ENCODE data around the gene IL20RA. TPM values are rescaled to one million over a fixed set of nuclear protein-coding genes. Genes with fewer than 3 reads are reported as not detected.

IL20RA gene
- total RNA-seq, 4 donors from 2014 or later = 0.88 to 6.4 (median 4.3) TPM

DNA sequence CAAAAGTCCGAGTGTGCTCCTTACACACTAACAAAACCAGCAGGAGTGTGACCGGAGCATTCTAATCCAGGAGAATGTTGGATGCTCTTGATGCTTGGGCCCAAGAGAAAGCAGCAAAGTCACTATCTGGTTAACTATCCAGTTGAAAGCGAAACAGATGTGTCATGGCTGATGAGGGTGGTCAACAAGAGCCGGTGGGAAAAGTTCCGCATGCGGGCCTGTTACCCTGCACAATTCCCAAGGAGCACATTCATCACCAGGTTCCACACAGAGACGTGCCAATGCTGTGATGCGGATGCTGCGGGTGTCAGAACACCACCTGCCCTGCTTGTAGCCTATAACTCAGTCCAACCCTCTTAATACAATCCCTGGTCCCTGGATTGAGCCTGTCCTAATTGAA lies 38.7 kb downstream of the IL20RA start:
- intact Hi-C loops (cut with DNase I; ENCODE audit: low total_unique reads) = no loop called here
- H3K27me3 ChIP-seq = no peaks in the 10 kb centered on the region
- no peaks in the 10 kb centered on the region for H3K36me3 ChIP-seq
- no peak overlapping the region for H3K4me3 ChIP-seq
- DNase-seq = no peak
- H3K9me3 ChIP-seq = no peaks in the 10 kb centered on the region
- no peaks in the 10 kb centered on the region for H3K4me1 ChIP-seq
- TF ChIP-seq, protein P1, sequence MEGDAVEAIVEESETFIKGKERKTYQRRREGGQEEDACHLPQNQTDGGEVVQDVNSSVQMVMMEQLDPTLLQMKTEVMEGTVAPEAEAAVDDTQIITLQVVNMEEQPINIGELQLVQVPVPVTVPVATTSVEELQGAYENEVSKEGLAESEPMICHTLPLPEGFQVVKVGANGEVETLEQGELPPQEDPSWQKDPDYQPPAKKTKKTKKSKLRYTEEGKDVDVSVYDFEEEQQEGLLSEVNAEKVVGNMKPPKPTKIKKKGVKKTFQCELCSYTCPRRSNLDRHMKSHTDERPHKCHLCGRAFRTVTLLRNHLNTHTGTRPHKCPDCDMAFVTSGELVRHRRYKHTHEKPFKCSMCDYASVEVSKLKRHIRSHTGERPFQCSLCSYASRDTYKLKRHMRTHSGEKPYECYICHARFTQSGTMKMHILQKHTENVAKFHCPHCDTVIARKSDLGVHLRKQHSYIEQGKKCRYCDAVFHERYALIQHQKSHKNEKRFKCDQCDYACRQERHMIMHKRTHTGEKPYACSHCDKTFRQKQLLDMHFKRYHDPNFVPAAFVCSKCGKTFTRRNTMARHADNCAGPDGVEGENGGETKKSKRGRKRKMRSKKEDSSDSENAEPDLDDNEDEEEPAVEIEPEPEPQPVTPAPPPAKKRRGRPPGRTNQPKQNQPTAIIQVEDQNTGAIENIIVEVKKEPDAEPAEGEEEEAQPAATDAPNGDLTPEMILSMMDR (IDR thresholded peaks at IDR 0.05) = no peak
- no peak for TF ChIP-seq POLR2A (IDR thresholded peaks at IDR 0.05)
- no peak overlapping the region for H3K27ac ChIP-seq

DNA sequence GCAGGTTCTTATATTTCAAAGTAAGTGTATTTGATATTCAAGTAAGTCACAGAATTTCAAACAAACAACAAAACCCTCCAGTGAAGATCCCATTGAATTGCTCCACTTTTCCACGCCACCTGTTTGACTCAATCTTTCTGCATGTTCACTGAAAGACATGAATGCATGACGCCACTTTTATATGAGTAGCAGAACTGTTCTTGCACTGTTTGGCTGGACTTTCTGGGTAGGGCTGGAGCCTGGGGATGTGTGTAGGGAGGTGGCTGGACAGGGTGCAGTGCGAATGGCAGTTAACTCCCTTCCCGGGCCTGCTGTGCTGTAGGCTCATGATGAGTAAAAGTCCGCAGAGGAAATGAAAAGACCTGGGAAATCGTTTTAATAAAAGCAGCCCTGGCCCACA lies 39.7 kb downstream of the IL20RA start:
- no peaks in the 10 kb centered on the region for H3K9me3 ChIP-seq
- H3K27ac ChIP-seq = no peak overlapping the region
- TF ChIP-seq, protein P1 (IDR thresholded peaks at IDR 0.05) = no peak
- no peak for TF ChIP-seq POLR2A (IDR thresholded peaks at IDR 0.05)

DNA sequence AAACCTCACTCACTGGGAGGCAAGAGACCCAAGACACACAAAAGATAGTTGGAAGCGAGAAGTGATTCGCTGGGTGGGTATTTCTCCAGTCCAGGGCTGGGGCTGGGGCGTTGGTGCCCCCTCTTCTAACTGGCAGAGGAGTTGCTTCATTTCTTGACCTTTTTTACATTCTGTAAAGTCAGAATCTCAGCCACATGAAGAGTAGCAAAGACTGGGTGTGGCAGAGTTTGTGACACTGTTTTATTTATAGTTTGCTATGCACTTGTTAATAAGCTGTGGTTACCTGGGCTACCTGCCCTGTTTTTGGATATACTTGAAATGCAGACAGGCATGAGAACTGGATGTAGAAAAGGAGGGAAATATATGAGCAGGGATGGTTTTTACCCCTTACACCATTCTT lies 42.3 kb downstream of the IL20RA start:
- H3K4me3 ChIP-seq = no peak overlapping the region
- DNase-seq = no peak
- H3K27me3 ChIP-seq = no peaks in the 10 kb centered on the region
- H3K36me3 ChIP-seq = no peaks in the 10 kb centered on the region
- no peak overlapping the region for H3K27ac ChIP-seq
- H3K4me1 ChIP-seq = no peaks in the 10 kb centered on the region
- TF ChIP-seq, protein P1 (IDR thresholded peaks at IDR 0.05) = no peak
- no peak for TF ChIP-seq POLR2A (IDR thresholded peaks at IDR 0.05)
- intact Hi-C loops (cut with DNase I; ENCODE audit: low total_unique reads) = no loop called here
- H3K9me3 ChIP-seq = no peaks in the 10 kb centered on the region

More for the DNA sequence above, 39.7 kb downstream of the IL20RA start:
- no peaks in the 10 kb centered on the region for H3K36me3 ChIP-seq
- H3K27me3 ChIP-seq = no peaks in the 10 kb centered on the region
- no peaks in the 10 kb centered on the region for H3K4me1 ChIP-seq
- DNase-seq = no peak
- H3K4me3 ChIP-seq = no peak overlapping the region
- intact Hi-C loops (cut with DNase I; ENCODE audit: low total_unique reads) = no loop called here

DNA sequence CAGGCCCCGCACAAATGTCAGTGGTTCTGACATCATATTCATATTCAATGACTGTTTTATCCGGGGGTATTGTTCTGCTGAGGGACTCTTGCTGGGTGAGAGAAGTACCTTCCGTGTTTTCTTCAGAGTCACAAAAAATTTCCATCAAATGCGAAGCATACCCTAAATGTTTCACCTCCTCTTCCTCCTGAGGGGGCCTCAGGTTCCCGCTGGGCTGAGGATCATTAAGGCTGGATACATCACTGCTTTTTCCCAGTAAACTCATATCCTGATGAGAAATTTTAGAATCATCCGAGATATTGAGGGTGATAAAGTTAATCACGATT lies 42.8 kb downstream of the IL20RA start:
- Histone ChIP-seq H3K4me3 (no peak overlapping the region), H3K4me1 (no peaks in the 10 kb centered on the region), H3K27ac (no peak overlapping the region), H3K27me3 (no peaks in the 10 kb centered on the region), H3K36me3 (no peaks in the 10 kb centered on the region), H3K9me3 (no peaks in the 10 kb centered on the region)
- TF ChIP-seq POLR2A (IDR thresholded peaks at IDR 0.05) = no peak
- TF ChIP-seq, protein P1 (IDR thresholded peaks at IDR 0.05) = no peak
- no peak for DNase-seq
- intact Hi-C loops (cut with DNase I; ENCODE audit: low total_unique reads) = no loop called here

DNA sequence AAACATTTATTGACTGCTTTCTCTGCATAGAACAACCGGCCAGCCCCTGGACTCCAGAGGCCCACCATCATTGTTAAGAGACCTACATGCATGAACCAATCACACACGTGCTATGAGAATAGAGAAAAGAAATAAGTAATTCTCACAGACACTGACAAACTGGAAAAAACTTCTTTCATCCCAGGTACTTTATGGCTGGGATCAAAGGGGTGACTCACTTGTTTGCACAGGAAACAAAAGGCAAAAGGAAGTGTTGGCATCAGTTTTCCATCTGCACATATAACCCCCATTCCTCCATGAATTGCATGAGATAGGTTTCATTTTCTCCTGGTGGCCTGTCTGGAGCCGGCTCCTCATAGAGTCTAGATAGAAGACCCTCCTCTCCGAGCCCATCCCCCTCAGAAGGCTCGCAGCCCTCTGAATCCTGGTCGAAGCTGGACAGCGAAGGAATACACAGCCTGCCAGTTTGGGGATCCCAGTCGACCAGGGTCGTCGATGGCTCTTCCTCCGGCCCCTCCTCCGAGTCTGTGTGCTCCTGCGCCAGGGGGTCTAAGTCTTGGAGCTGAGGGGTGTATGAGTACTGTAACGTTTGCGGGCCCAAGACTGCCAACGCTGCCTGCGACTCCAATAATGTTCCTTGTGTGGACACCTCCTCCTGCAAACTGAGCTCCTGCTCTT lies 43.3 kb downstream of the IL20RA start:
- DNase-seq = no peak
- Histone ChIP-seq H3K27me3 (no peaks in the 10 kb centered on the region), H3K4me3 (no peak overlapping the region), H3K36me3 (no peaks in the 10 kb centered on the region), H3K27ac (no peak overlapping the region), H3K9me3 (no peaks in the 10 kb centered on the region), H3K4me1 (no peaks in the 10 kb centered on the region)
- TF ChIP-seq, protein P1 (IDR thresholded peaks at IDR 0.05) = no peak
- TF ChIP-seq POLR2A (IDR thresholded peaks at IDR 0.05) = no peak
- intact Hi-C loops (cut with DNase I; ENCODE audit: low total_unique reads) = no loop called here
